Posterior cingulate gyrus (tissue), 11 donors: ENCODE data around the gene CPNE4.
"Not testable (repeated sequence)": the region's sequence is repeated elsewhere in the genome, so short reads cannot be mapped to it uniquely, and the experiment has no call there.

ENCODE experiments used
- DNase-seq, 10 donors: peaks; one replicate each; pipeline versions ENCODE4 v3.0.0 to v3.0.0-alpha.2; 2020 to 2021; ENCODE audit warnings: mixed read lengths in 3 of 10
- intact Hi-C: fragments of 100-400 bp; cut with DNase I; formaldehyde crosslinking; loops from one replicate; pipeline ENCODE4 v1.15.1; 2023

Gene CPNE4

DNA sequence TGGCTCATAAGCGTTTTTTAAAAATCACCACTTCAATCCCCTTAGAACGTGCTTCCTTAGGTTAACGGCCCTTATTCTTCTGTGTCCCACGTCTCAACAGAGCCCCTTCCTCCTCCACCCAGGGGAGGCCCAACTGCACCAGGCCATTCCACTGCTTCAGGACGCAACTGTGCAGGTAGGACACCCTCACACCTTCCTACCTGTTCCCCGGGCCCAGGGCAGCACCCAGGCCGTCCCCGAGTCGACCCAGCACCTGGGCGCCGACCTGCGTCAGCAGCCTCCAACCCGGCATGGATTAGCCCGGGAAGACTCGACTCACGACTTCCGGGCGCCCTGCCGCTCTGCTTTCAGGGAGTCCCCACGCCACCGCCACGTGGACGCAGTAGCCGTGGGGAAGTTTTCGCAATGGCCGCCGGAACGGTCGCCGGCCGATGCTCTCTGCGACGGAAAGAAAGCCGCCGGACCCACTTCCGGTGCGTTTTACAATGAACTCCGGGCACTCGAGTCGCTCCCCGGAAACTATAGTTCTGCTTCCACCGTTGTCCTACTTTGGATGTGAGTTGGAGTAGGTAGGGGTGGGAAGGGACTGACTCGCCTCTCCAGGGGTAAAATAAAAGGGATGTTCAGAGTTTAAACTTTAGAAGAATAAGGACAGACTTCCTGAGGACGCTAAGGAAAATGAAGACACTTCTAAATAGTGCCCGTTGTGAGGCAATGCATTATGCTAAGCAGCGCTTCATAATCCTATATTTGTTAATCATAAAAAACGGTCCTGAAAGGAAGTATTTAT, 532.1 kb downstream of the CPNE4 start, which contains the start of gene MRPL3:
TSS of gene MRPL3 (minus strand) at position 442 of the 790 bp plus-strand sequence. CDS start at position 292, 150 bp downstream.
- intact Hi-C loops, result loop anchor here (5.0 kb wide), 2 partner anchors 120 to 475 kb away; partner anchors contain the start of genes ASTE1, NEK11 and NUDT16

GRCh38 chr3:131501949-131502348, 532.9 kb downstream of the CPNE4 start:
- intact Hi-C loops, result loop anchor here (5.0 kb wide), 2 partner anchors 120 to 475 kb away; partner anchors contain the start of genes ASTE1, NEK11 and NUDT16

More for the DNA sequence above, 532.1 kb downstream of the CPNE4 start, which contains the start of gene MRPL3:
- DNase-seq, result peak; percentile 76 to 97 (median 88)

GRCh38 chr3:131494706-131495105, 540.1 kb downstream of the CPNE4 start:
- intact Hi-C loops, result no loop called here
- DNase-seq, result no peak

More at GRCh38 chr3:131501949-131502348, 532.9 kb downstream of the CPNE4 start:
- no peak for DNase-seq

DNA sequence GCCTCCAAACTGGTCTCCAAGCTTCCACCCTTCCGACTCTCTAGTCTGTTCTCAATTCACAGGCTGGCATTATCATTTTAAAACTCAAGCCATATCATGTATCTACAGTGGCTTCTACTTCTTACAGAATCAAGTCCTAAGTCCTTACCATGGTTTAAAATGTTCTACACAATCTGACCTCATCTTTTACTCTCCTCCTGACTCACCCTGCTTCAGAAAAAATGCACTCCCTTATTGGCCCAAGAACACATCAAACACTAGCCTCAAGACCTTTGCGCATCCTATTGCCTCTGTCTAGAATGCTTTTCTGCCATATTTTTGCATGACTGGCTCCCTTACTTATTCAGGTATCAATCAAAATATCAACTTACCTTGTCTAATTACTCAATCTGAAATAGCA, 543.0 kb downstream of the CPNE4 start:
- intact Hi-C loops, result no loop called here
- no peak for DNase-seq

DNA sequence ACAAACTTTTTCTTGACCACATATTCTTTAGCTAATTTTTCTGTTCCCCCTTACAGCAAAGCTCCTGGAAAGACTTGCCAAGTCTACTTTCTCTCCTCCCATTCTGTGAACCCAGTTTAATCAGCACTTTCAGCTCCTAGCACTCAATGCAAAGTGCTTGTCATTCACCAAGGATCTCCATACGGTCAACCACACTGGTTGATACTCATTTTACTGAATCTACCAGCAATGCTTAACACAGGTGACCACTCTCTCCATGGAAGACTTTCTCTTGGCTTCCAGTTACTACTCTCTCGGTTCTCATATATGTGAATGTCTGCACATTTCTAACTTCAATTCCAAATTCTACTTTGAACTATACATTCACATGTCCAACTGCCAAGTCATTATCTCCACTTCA, 543.7 kb downstream of the CPNE4 start:
- no peak for DNase-seq
- intact Hi-C loops, result no loop called here

DNA sequence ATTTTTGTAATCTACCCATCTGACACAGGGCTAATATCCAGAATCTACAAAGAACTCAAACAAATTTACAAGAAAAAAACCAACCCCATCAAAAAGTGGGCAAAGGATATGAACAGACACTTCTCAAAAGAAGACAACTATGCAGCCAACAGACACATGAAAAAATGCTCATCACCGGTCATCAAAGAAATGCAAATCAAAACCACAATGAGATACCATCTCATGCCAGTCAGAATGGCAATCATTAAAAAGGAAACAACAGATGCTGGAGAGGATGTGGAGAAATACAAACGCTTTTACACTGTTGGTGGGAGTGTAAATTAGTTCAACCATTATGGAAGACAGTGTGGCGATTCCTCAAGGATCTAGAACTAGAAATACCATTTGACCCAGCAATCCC, 548.3 kb downstream of the CPNE4 start:
- DNase-seq, intact Hi-C loops: not testable (repeated sequence)

DNA sequence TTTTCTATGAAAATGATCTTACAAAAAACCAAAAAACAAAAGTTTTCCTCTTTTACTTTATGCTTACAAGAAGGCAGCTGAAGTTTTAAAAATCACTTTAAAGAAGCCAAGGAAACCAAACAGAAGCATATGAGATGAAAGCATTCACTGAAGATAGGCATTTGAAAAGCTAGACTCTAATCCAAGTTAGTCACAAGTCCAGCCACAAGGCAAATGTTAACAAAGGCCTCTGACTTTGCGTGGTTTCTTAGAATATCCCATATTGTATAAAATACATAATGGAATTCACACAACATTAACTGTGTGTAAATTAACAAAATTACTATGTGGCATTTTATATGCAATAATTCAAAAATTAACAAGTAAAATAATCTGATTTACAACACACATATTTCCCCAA, 549.7 kb downstream of the CPNE4 start:
- intact Hi-C loops, result no loop called here

DNA sequence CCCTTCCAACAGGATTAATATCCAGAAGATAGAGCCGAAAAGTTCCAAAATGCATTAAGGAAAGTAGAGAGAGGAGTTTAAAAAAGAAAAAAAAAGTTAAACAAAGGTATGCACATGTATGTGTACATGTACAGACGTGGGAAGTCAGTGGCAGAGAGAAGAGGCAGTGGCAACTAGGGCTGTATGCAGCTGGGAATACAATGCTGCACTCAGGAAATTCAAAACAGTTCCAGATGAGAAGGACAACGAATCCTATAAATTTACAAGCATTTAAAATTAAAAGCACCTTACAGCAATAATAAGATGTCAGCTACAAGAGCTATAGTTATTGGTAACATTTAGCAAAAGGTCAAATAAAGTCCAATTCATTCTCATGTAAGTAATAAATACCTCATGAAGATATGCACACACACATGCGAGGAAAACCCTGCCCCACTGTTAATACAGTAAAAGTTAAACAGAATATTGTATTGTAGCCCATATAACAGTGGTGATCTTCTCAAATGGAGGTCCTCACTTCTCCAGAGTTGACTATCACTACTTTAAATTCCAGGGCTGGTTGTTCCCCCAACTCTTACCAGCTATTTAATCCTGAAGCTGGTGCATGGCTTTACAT, 550.2 kb downstream of the CPNE4 start:
- intact Hi-C loops, result no loop called here
- DNase-seq, result no peak

More for the DNA sequence above, 549.7 kb downstream of the CPNE4 start:
- DNase-seq, result no peak
